NCI-H1417 treated with DMSO at 0.1 percent for 48 hours (cell line): ENCODE data around the gene MYO7A.

Experiments used
- DNase-seq: peaks from one replicate; lab custom pipeline; 2025; lab: John Stamatoyannopoulos, UW

Gene MYO7A

GRCh38 chr11:77213589-77214428, 85.8 kb downstream of the MYO7A start:
- DNase-seq: no peak

GRCh38 chr11:77214557-77214956, 86.5 kb downstream of the MYO7A start:
- DNase-seq: no peak

- no peak for DNase-seq
Observed at GRCh38 chr11:77215106-77215505, 87.1 kb downstream of the MYO7A start.

- DNase-seq: no peak
Observed at GRCh38 chr11:77217156-77217555, 89.1 kb downstream of the MYO7A start.

GRCh38 chr11:77223797-77224196, 95.8 kb downstream of the MYO7A start:
- no peak for DNase-seq

- DNase-seq: no peak
Observed at GRCh38 chr11:77230878-77231605, 103.0 kb downstream of the MYO7A start.

GRCh38 chr11:77231800-77232199, 103.8 kb downstream of the MYO7A start:
- no peak for DNase-seq

- DNase-seq: no peak
Observed at GRCh38 chr11:77232242-77232641, 104.2 kb downstream of the MYO7A start.

GRCh38 chr11:77233011-77233410, 105.0 kb downstream of the MYO7A start:
- no peak for DNase-seq

- DNase-seq: no peak
Observed at GRCh38 chr11:77236901-77237300, 108.9 kb downstream of the MYO7A start.

- DNase-seq: no peak
Observed at GRCh38 chr11:77244277-77245027, 116.4 kb downstream of the MYO7A start.

GRCh38 chr11:77249427-77249826, 121.4 kb downstream of the MYO7A start:
- no peak for DNase-seq

GRCh38 chr11:77250881-77251640, 123.0 kb downstream of the MYO7A start:
- no peak for DNase-seq

GRCh38 chr11:77252555-77253270, 124.7 kb downstream of the MYO7A start:
- DNase-seq: no peak

GRCh38 chr11:77253690-77254089, 125.6 kb downstream of the MYO7A start:
- DNase-seq: no peak

GRCh38 chr11:77259641-77260040, 131.6 kb downstream of the MYO7A start:
- no peak for DNase-seq

- no peak for DNase-seq
Observed at GRCh38 chr11:77262803-77263202, 134.8 kb downstream of the MYO7A start.
